NCI-H1092 (cell line): ENCODE data around the gene SYNDIG1.

Experiments
- DNase-seq: peaks from one replicate; lab custom pipeline; 2025; lab: John Stamatoyannopoulos, UW

Gene SYNDIG1

GRCh38 chr20:24658920-24659660 lies 189.7 kb downstream of the SYNDIG1 start:
- DNase-seq, result peak; percentile 44

GRCh38 chr20:24659835-24660234 lies 190.4 kb downstream of the SYNDIG1 start:
- DNase-seq, result no peak

DNA sequence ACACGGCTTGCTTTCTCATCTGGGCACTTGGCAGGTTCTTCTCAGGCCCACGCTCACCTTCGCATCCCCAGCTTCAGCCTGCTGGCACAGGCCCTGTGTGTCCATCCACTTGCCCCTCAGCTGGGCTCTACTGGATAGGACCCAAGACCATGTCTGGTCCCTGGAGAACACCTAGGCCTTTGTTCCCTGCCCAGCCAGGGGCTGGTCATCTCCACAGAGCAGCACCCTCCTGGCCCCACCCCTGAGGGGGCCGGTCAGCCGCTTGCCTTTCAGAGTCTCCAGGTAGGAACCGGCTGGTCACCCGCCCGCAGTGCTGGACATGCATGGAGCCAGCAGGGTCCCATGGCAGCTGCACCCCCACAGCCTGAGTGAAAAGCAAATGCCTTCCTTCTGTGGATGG lies 191.2 kb downstream of the SYNDIG1 start:
- DNase-seq, result no peak

- DNase-seq, result no peak
Observed at GRCh38 chr20:24661255-24661654, 191.8 kb downstream of the SYNDIG1 start.

- DNase-seq, result peak; percentile 21
Observed at GRCh38 chr20:24662322-24662721, 192.9 kb downstream of the SYNDIG1 start.

- no peak for DNase-seq
Observed at GRCh38 chr20:24662752-24663365, 193.4 kb downstream of the SYNDIG1 start.

DNA sequence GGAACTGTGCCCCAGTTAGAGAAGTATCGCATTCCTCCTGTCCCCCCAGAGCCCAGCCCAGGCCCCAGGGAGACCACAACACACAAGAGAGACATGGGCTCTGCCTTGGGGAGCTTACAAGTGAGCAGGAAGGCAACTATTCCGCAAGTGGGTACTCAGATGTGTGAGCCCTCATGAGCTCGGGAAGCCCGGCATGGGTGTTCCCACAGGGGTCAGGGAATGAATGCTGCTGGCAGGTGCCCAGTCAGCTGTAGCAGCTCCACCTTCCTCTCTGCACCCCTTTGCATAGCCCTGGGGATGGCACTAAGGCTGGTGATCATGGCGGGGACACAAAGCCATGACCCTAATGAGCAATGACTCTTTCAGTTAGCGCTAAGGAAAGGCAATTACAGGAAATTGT lies 194.1 kb downstream of the SYNDIG1 start:
- DNase-seq, result no peak

- no peak for DNase-seq
Observed at GRCh38 chr20:24664266-24664986, 195.0 kb downstream of the SYNDIG1 start.

GRCh38 chr20:24665196-24665595 lies 195.8 kb downstream of the SYNDIG1 start:
- DNase-seq, result no peak

DNA sequence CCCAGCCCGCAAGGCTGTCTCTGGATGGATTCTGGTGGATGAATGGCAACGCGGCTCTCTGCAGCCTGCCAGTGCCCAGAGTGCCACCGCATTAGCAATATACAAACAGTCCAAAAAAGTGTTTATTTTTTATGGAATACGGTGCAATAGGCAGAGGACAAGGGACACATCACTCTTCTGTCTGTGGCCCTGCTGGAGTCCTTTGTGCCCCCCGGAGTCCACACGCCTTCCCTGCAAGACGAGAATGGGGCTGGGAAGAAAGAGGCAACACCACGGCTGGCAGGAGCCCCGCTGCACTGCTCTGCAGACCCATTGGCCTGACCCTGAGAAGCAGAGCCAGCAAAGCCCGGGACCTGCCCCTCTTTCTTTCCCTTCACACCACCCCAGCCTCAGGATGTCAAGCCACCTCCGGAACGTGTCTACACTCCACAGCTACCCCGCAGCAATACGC lies 196.3 kb downstream of the SYNDIG1 start:
- no peak for DNase-seq

DNA sequence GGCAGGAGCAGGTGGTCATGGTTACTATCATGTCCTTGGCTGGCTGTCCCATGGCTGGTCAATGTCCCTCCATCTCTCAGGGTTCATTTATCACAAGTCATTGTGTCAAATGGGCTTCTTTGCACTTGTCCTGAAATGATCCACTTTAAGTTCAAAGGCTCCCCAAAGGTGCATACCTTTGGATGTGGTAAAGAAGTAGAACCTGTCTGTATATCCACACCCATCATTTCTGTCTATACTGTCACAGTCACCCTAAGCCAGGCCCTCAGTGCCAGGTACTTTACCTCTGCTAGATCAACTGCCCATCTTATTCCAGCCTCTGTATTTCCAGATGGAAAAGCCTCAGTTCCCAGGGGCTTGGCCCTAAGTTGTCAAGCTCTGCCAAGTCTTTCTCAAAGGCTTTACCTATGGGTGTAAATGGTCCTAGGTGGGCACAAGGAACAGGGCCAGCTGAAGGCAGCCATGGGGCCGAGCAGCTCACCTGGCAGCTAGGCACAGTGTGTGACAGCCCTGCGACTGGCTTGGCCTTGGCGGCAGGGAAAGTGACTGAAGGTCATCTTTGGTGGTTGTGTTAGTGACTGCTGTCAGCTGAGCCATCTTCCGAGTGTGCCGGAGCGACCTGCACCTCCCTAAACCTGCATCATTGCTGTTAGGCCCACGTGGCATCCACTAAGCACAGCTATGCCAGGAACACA lies 198.4 kb downstream of the SYNDIG1 start:
- DNase-seq, result no peak

DNA sequence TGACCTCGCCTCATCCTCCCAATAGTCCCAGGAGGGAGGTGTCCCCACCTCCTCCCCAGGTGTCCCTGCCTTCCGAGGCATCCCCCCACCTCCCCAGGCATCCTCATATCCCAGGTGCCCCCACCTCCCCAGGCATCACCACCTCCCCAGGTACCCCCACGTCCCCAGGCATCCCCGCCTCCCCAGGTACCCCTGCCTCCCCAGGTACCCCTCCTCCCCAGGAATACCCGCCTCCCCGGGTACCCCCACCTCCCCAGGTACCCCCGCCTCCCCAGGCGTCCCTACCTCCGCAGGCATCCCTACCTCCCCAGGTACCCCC lies 198.9 kb downstream of the SYNDIG1 start:
- DNase-seq, result no peak

- no peak for DNase-seq
Observed at GRCh38 chr20:24668791-24669190, 199.4 kb downstream of the SYNDIG1 start.

DNA sequence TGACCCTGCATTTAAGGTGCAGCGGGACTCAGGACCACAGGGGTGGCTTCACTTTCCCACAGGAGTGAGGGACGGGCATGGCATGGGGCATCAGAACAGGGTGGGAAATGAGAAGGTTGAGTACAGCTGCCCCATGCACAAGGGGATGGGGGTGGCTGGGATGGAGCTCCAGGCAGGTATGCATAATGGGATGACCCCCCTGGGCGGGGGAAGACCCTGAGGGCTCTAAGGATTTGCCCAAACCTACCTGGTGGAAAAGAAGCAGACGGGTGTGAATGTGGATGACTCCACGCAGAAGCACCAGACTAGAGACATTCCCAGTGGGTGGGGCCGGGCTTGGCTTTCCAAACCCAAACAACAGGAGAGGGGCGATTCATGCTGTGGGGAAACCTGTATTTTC lies 200.3 kb downstream of the SYNDIG1 start:
- DNase-seq, result no peak

DNA sequence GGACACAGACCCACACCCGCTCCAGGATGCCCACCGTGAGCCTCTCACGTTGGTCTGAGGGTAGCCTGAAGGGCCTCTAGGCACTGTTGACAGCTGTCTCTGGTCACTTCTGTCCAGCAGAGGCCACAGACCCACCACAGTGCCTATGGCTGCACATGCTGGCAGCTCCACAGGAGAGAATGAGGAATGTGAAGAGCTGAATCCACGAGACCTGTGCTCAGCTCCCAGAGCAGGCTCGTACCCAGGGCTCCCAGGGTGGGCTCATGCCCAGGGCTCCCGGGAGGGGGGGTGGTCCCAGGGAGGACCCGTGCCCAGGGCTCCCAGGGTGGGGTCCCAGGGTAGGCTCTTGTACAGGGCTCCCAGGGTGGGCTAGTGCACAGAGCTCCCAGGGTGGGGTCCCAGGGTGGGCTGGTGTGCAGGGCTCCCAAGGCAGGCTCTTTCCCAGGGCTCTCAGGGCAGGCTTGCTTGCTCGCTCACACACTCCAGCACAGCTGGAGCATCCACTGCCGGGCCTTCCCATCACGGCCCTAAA lies 201.0 kb downstream of the SYNDIG1 start:
- DNase-seq, result no peak

DNA sequence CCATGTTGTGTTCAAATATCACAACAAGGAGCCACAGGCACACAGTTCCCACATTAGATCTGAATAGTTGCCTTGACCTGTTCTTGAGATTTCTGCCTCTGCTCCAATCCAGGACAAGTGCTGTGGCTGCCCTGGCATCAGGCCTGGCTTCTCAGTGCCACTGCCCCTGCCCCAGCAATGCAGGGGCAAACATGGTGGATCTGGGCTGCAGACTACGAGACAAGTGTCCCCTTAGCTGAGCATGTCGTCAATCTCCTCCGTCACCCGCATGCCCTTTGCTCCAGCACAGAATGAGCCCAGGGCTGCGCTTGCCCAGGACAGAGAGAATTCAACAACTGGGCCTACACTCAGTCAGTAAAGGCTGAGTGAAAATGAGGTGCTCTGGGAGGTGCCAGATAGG lies 201.6 kb downstream of the SYNDIG1 start:
- no peak for DNase-seq

DNA sequence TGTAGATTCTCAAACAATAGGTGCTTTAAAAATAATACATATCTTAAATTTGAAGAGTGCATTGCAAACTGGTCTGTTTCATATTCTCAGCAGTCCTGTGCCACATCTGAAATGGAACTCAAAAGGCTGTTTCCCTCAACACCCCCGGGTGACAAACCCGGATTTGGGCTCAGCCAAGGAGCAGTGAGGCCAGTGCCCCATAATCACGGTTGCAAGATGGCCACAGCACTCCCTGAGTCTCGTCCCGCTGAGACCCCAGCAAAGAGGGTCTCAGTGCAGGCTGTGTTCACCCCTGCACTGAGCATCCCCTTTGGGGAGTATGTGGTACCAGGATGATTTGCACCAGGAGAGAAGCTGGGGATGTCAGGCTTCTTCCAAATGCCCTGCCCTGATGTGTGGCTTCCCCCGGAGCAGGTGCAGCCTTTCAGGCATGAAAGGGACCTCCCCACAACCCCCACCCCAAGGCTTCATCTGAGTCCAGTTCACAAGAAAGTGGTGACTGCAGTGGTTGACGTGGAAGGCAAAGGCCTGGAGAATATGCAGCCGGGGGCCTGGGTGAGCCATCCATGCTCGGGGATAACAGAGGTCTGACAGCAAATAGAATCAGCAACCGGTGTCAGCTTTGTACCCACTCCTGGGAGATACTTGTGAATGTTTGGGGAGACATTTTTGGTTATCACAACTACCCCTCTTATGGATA lies 202.9 kb downstream of the SYNDIG1 start:
- no peak for DNase-seq

DNA sequence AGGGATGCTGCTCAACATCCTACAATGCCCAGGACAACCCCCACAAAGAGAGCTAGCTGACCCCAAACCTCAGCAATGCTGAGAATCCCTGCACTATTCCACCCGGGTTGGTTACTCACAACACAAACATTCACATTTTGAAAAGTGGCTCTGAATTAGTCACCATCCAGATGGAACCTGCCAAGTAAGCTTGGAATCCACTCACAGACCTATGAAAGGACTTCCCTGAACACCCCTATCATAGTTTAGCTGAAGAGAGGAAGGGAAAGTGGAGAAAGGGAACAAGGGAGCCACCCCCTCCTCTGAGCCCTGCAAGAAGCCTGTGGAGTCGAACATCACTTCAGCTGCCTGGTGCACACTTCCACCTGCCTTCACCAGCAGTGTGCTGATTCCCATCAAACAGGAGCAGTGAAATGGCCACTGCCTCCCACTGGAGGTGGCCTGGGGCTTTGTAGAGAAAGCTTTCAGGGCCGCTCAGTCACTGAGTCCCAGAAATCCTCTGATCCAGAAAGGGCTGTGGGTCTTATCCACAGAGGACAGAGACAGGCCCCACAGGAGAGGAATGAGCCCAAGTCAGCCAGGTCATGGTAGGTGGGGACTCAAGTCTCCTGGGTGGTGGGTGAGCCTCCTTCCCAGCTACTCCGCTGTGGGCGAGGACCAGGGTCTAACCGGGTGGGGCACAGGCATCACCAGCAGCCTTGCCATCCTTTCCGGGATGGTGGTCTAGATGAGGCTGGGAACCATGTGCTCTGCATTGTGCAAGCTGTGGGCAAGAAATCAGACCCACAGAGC lies 203.7 kb downstream of the SYNDIG1 start:
- DNase-seq, result no peak

- no peak for DNase-seq
Observed at GRCh38 chr20:24673678-24674570, 204.5 kb downstream of the SYNDIG1 start.
